ENCODE results near the gene SF3B1. TPM values are rescaled to one million over a fixed set of nuclear protein-coding genes. Genes with fewer than 3 reads are reported as not detected.

SF3B1 gene
- polyA plus RNA-seq, 1 donor (not counting 4 experiments of a cell fraction or from before 2014, with no cell fraction given), result 322 TPM

GRCh38 chr2:197399887-197400540 lies 34.8 kb downstream of the SF3B1 start:
- H3K79me2 ChIP-seq (ENCODE audit: control insufficient read depth, insufficient read depth, low read length), result no peaks in the 10 kb centered on the region
- no peaks in the 10 kb centered on the region for H3K9me3 ChIP-seq (ENCODE audit: control insufficient read depth, low read depth, low read length)
- H4K20me1 ChIP-seq (ENCODE audit: control insufficient read depth, extremely low read depth, insufficient read depth, low read length), result no peaks in the 10 kb centered on the region
- peaks cover 10% of the 10 kb centered on the region for H3K4me1 ChIP-seq (ENCODE audit: control insufficient read depth, extremely low read depth, insufficient read depth, low read length)
- dilution Hi-C loops (cut with MboI; ENCODE audit: extremely low pct_ligation_motif_present, low sequenced_read_pairs), result no loop called here
- no peaks in the 10 kb centered on the region for H3K9me1 ChIP-seq (ENCODE audit: control insufficient read depth, extremely low read depth, insufficient read depth, low read length)
- no peak overlapping the region for H3K9ac ChIP-seq (ENCODE audit: control insufficient read depth, extremely low read depth, insufficient read depth, low read length)
- no peak overlapping the region for H3K4me2 ChIP-seq (ENCODE audit: control insufficient read depth, extremely low read depth, insufficient read depth, low read depth, low read length)
- FAIRE-seq (no peak), DNase-seq (ENCODE audit: low read depth, low spot score) (no peak)
- H3K27ac ChIP-seq (ENCODE audit: control insufficient read depth, insufficient read depth, low read length), result no peak overlapping the region
- H3K4me3 ChIP-seq (ENCODE audit: control insufficient read depth in 2 of 3, extremely low read depth in 1 of 3, insufficient read depth in 2 of 3, low read depth in 1 of 3, low read length in 3 of 3), result no peak overlapping the region
- peaks cover 16 to 26% of the 10 kb centered on the region in 2 experiments for H3K36me3 ChIP-seq (ENCODE audit: control insufficient read depth in 2 of 2, extremely low read depth in 1 of 2, insufficient read depth in 2 of 2, low read length in 2 of 2)
- no peak for TF ChIP-seq CTCF (optimal IDR thresholded peaks at IDR 0.05 in 1 of 3, IDR thresholded peaks at IDR 0.05 in 1 of 3, conservative IDR thresholded peaks at IDR 0.05 in 1 of 3; ENCODE audit: extremely low read depth in 1 of 3, insufficient read depth in 2 of 3, low read length in 3 of 3)
- TF ChIP-seq EZH2 (IDR thresholded peaks at IDR 0.05; ENCODE audit: low read length), result no peak
- no peaks in the 10 kb centered on the region for H3K27me3 ChIP-seq (ENCODE audit: control insufficient read depth, extremely low read depth, insufficient read depth, low read length)
- H2AFZ ChIP-seq (ENCODE audit: control insufficient read depth, low read length), result no peak overlapping the region

DNA sequence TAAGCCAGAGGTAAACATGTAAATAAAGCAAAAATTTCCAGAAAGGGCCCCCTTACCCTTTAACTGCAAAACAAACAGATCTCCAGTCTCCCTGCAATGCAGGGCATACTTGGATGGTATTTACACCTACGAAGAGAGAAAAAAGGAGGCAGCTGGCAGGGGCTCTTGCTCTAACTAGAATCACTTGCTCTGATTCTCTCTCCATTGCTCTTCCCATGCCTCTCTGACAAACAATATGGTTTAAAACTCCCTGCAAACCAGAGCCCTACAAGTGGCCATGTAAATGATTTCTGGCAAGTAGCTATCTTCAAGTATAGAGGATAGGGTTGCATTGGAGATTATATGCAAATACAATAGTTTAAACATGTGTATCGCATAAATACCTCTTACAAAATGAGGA lies 35.9 kb downstream of the SF3B1 start:
- H3K36me3 ChIP-seq (ENCODE audit: control insufficient read depth in 2 of 2, extremely low read depth in 1 of 2, insufficient read depth in 2 of 2, low read length in 2 of 2), result peaks cover 16 to 29% of the 10 kb centered on the region in 2 experiments
- H3K9me3 ChIP-seq (ENCODE audit: control insufficient read depth, low read depth, low read length), result no peaks in the 10 kb centered on the region
- no peaks in the 10 kb centered on the region for H4K20me1 ChIP-seq (ENCODE audit: control insufficient read depth, extremely low read depth, insufficient read depth, low read length)
- H3K27ac ChIP-seq (ENCODE audit: control insufficient read depth, insufficient read depth, low read length), result no peak overlapping the region
- H3K4me3 ChIP-seq (ENCODE audit: control insufficient read depth in 2 of 3, extremely low read depth in 1 of 3, insufficient read depth in 2 of 3, low read depth in 1 of 3, low read length in 3 of 3), result no peak overlapping the region
- H2AFZ ChIP-seq (ENCODE audit: control insufficient read depth, low read length), result no peak overlapping the region
- no peak overlapping the region for H3K9ac ChIP-seq (ENCODE audit: control insufficient read depth, extremely low read depth, insufficient read depth, low read length)
- TF ChIP-seq EZH2 (IDR thresholded peaks at IDR 0.05; ENCODE audit: low read length) (no peak), CTCF (optimal IDR thresholded peaks at IDR 0.05 in 1 of 3, IDR thresholded peaks at IDR 0.05 in 1 of 3, conservative IDR thresholded peaks at IDR 0.05 in 1 of 3; ENCODE audit: extremely low read depth in 1 of 3, insufficient read depth in 2 of 3, low read length in 3 of 3) (no peak)
- H3K4me2 ChIP-seq (ENCODE audit: control insufficient read depth, extremely low read depth, insufficient read depth, low read depth, low read length), result no peak overlapping the region
- no peaks in the 10 kb centered on the region for H3K27me3 ChIP-seq (ENCODE audit: control insufficient read depth, extremely low read depth, insufficient read depth, low read length)
- no peak for DNase-seq (ENCODE audit: low read depth, low spot score)
- H3K79me2 ChIP-seq (ENCODE audit: control insufficient read depth, insufficient read depth, low read length), result no peaks in the 10 kb centered on the region
- no peak for FAIRE-seq
- peaks cover 10% of the 10 kb centered on the region for H3K4me1 ChIP-seq (ENCODE audit: control insufficient read depth, extremely low read depth, insufficient read depth, low read length)
- dilution Hi-C loops (cut with MboI; ENCODE audit: extremely low pct_ligation_motif_present, low sequenced_read_pairs), result no loop called here
- H3K9me1 ChIP-seq (ENCODE audit: control insufficient read depth, extremely low read depth, insufficient read depth, low read length), result no peaks in the 10 kb centered on the region
